Panc1 (cell line): ENCODE measurements around the gene PIP4K2C. TPM values are rescaled to one million over a fixed set of nuclear protein-coding genes. Genes with fewer than 3 reads are reported as not detected.

ENCODE experiments used
- ATAC-seq: fragments of 200-7000 bp; cut with Tn5 transposase; 2 replicates; pipeline ENCODE4 v1.9.1; 2020; ENCODE audit warnings: mild to moderate bottlenecking, moderate library complexity
- BruUV-seq: library from RNA; stranded (reverse); fragments of 400-500 nt; replicated peaks from 2 replicates; lab custom pipeline; 2021; lab: Mats Ljungman, UMichigan
- CTCF ChIA-PET: fragments of 300-600 bp; sonication (Branson Sonifier 250); formaldehyde crosslinking; loops from one replicate; lab custom pipeline; 2022; ENCODE audit warnings: antibody characterized with exemption; lab: Charles Lee
- POLR2A ChIA-PET: fragments of 300-600 bp; sonication (Branson Sonifier 250); formaldehyde crosslinking; loops from one replicate; lab custom pipeline; 2022; ENCODE audit warnings: antibody characterized with exemption; lab: Charles Lee
- DNase-seq: peaks from one replicate; pipeline ENCODE4 v3.0.0-alpha.2; 2010; ENCODE audit warnings: low read depth, low spot score
- H3K27ac ChIP-seq: 2 replicates; pipeline ENCODE4 v1.5.1; 2011; ENCODE audit warnings: mild to moderate bottlenecking, low read length, inconsistent platforms
- H3K27me3 ChIP-seq: fragments of 200-500 bp; sonication (Bioruptor generic); 2 replicates; pipeline ENCODE4 v1.6.0; 2014; ENCODE audit warnings: low read length, inconsistent platforms; ENCODE audit not compliant: control insufficient read depth, insufficient read depth
- H3K36me3 ChIP-seq: fragments of 200-500 bp; sonication (Bioruptor generic); 2 replicates; pipeline ENCODE4 v1.5.1; 2014; ENCODE audit warnings: inconsistent platforms, mild to moderate bottlenecking, low read length, moderate library complexity; ENCODE audit not compliant: control insufficient read depth, insufficient read depth
- H3K4me1 ChIP-seq: 2 replicates; pipeline ENCODE4 v1.5.1; 2011; ENCODE audit warnings: inconsistent platforms, mild to moderate bottlenecking, low read length, moderate library complexity; ENCODE audit not compliant: control insufficient read depth, insufficient read depth
- H3K4me3 ChIP-seq, 2 experiments: 2 replicates each; pipeline ENCODE4 v1.5.1; 2011 to 2012; ENCODE audit warnings: low read depth in 2 of 2, low read length in 2 of 2, mild to moderate bottlenecking in 2 of 2, inconsistent platforms in 1 of 2, moderate library complexity in 1 of 2
- H3K9me3 ChIP-seq: fragments of 200-500 bp; sonication (Bioruptor generic); 2 replicates; pipeline ENCODE4 v1.5.1; 2014; ENCODE audit warnings: low read depth, mild to moderate bottlenecking, inconsistent platforms, low read length, moderate library complexity; ENCODE audit not compliant: control insufficient read depth, insufficient read depth
- POLR2AphosphoS5 ChIP-seq: IDR thresholded peaks from 2 replicates; pipeline ENCODE4 v1.6.1; 2012; ENCODE audit warnings: mild to moderate bottlenecking, low read depth, low read length, moderate library complexity
- SIN3A ChIP-seq: IDR thresholded peaks from 2 replicates; pipeline ENCODE4 v1.6.1; 2012; ENCODE audit warnings: low read depth, mild to moderate bottlenecking, low read length, moderate library complexity, borderline replicate concordance; ENCODE audit not compliant: insufficient read depth
- TCF7L2 ChIP-seq: IDR thresholded peaks from 2 replicates; pipeline ENCODE4 v1.6.1; 2011; ENCODE audit warnings: mild to moderate bottlenecking, low read depth, low read length, inconsistent platforms
- in situ Hi-C: cut with HindIII; loops from 2 replicates; pipeline ENCODE4 v1.10.0; 2016; ENCODE audit warnings: low sequenced_read_pairs, low pct_unique_long_range_greater_than_20kb
- intact Hi-C: fragments of 100-400 bp; cut with micrococcal nuclease; formaldehyde crosslinking; loops from one replicate; pipeline ENCODE4 v1.10.0; 2022; ENCODE audit not compliant: unreplicated experiment
- total RNA-seq: library from RNA; stranded (reverse); gene quantifications from one replicate; pipeline ENCODE4 v1.2.1, GENCODE V29; 2021; ENCODE audit not compliant: unreplicated experiment
- TF ChIP-seq, protein P1 (sequence below), 2 experiments: IDR thresholded peaks; 2 replicates each; pipeline ENCODE4 v1.6.1; 2011 to 2012; ENCODE audit warnings: low read depth in 2 of 2, control low read depth in 1 of 2, low read length in 1 of 2, mild to moderate bottlenecking in 1 of 2, moderate library complexity in 1 of 2; ENCODE audit not compliant: insufficient read depth in 1 of 2
- TF ChIP-seq, protein P2 (sequence below): fragments of 450-650 bp; IDR thresholded peaks from 2 replicates; pipeline ENCODE4 v1.5.1; 2017; ENCODE audit warnings: mild to moderate bottlenecking

The PIP4K2C gene
- total RNA-seq, 1 experiment from 2014 or later = 62.6 TPM

DNA sequence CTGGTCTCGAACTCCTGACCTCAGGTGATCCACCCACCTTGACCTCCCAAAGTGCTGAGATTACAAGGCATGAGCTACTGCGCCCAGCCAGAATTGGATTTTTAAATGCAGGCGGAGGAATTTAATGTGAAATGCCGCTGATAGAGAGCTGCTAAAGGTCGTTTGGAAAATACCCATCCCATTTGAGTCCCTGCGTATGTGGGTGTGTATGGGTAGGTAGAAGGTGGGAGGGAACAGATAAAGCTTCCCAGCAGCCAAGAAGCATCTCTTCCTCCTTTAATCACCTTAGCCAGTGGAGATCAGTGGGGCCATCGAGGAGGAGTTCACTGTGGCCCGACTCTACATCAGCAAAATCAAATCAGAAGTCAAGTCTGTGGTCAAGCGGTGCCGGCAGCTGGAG, 16.2 kb upstream of the PIP4K2C start:
- Histone ChIP-seq H3K36me3 (no peaks in the 10 kb centered on the region), H3K4me1 (no peaks in the 10 kb centered on the region), H3K27ac (no peak overlapping the region), H3K4me3 (no peak overlapping the region), H3K27me3 (no peaks in the 10 kb centered on the region), H3K9me3 (no peaks in the 10 kb centered on the region)
- in situ Hi-C loops = no loop called here
- ATAC-seq (no peak), DNase-seq (no peak)
- ChIA-PET CTCF (interaction anchor here (0.9 kb wide), 1 partner anchor 9 kb away, joined by 3 read pairs; no protein-coding TSS in a partner anchor), POLR2A (no interaction called here)
- intact Hi-C loops = no loop called here
- TF ChIP-seq, protein P1, sequence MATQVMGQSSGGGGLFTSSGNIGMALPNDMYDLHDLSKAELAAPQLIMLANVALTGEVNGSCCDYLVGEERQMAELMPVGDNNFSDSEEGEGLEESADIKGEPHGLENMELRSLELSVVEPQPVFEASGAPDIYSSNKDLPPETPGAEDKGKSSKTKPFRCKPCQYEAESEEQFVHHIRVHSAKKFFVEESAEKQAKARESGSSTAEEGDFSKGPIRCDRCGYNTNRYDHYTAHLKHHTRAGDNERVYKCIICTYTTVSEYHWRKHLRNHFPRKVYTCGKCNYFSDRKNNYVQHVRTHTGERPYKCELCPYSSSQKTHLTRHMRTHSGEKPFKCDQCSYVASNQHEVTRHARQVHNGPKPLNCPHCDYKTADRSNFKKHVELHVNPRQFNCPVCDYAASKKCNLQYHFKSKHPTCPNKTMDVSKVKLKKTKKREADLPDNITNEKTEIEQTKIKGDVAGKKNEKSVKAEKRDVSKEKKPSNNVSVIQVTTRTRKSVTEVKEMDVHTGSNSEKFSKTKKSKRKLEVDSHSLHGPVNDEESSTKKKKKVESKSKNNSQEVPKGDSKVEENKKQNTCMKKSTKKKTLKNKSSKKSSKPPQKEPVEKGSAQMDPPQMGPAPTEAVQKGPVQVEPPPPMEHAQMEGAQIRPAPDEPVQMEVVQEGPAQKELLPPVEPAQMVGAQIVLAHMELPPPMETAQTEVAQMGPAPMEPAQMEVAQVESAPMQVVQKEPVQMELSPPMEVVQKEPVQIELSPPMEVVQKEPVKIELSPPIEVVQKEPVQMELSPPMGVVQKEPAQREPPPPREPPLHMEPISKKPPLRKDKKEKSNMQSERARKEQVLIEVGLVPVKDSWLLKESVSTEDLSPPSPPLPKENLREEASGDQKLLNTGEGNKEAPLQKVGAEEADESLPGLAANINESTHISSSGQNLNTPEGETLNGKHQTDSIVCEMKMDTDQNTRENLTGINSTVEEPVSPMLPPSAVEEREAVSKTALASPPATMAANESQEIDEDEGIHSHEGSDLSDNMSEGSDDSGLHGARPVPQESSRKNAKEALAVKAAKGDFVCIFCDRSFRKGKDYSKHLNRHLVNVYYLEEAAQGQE (IDR thresholded peaks at IDR 0.05; ENCODE audit: insufficient read depth in 1 of 2, low read depth in 2 of 2, low read length in 1 of 2) = no peak
- no peak for TF ChIP-seq POLR2AphosphoS5
- no peak for TF ChIP-seq TCF7L2
- TF ChIP-seq SIN3A = no peak
- TF ChIP-seq, protein P2, sequence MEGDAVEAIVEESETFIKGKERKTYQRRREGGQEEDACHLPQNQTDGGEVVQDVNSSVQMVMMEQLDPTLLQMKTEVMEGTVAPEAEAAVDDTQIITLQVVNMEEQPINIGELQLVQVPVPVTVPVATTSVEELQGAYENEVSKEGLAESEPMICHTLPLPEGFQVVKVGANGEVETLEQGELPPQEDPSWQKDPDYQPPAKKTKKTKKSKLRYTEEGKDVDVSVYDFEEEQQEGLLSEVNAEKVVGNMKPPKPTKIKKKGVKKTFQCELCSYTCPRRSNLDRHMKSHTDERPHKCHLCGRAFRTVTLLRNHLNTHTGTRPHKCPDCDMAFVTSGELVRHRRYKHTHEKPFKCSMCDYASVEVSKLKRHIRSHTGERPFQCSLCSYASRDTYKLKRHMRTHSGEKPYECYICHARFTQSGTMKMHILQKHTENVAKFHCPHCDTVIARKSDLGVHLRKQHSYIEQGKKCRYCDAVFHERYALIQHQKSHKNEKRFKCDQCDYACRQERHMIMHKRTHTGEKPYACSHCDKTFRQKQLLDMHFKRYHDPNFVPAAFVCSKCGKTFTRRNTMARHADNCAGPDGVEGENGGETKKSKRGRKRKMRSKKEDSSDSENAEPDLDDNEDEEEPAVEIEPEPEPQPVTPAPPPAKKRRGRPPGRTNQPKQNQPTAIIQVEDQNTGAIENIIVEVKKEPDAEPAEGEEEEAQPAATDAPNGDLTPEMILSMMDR = no peak
- BruUV-seq = no TSS peak

DNA sequence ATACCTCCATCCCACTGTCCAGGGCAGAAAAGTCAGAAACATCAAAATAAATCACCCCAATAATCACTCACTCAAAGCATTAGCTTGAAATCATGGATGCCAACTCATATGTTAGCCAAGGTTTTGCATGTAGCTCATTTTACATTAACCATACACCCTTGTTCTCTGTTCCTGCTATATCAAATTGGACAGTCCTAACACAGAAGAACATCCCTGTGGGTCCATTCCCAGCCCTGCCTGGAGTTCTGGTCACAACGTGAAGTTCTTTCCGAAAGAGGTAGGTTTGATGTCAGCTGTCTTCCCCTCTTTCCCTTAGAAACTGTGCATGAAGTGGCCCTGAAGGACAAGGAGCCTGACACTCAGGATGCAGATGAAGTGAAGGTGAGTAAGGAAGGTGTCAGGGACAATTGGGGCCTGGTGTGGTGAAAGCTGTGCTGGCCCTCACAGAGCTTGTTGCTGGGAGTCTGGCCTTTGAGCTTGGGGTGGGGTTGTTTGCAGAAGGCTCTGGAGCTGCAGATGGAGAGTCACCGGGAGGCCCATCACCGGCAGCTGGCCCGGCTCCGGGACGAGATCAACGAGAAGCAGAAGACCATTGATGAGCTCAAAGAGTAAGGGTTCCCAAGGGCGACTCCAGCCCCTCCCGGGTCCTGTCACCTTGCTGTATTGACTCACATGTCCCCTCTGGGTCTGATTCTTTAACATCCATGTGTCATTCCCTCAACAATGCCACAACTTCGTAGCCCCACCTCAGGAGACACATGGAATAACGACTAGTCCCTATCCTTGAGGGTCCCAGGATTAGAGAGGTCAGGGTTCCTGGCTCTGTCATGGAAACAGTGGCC, 15.0 kb upstream of the PIP4K2C start:
- Histone ChIP-seq H3K9me3 (no peaks in the 10 kb centered on the region), H3K36me3 (no peaks in the 10 kb centered on the region), H3K27ac (no peak overlapping the region), H3K4me1 (no peaks in the 10 kb centered on the region), H3K27me3 (no peaks in the 10 kb centered on the region), H3K4me3 (no peak overlapping the region)
- in situ Hi-C loops = no loop called here
- POLR2A ChIA-PET = interaction anchor here (0.5 kb wide), 1 partner anchor 67 kb away, joined by 8 read pairs; no protein-coding TSS in a partner anchor
- intact Hi-C loops = no loop called here
- no peak for DNase-seq
- CTCF ChIA-PET = interaction anchor here (0.6 kb wide), 1 partner anchor 330 kb away, joined by 9 read pairs; no protein-coding TSS in a partner anchor
- TF ChIP-seq, protein P1 (IDR thresholded peaks at IDR 0.05; ENCODE audit: insufficient read depth in 1 of 2, low read depth in 2 of 2, low read length in 1 of 2) = no peak
- TF ChIP-seq TCF7L2 = no peak
- TF ChIP-seq POLR2AphosphoS5 = no peak
- TF ChIP-seq SIN3A = no peak
- TF ChIP-seq, protein P2 = no peak
- ATAC-seq = no peak
- BruUV-seq = no TSS peak
